Naive thymus-derived CD4-positive, alpha-beta T cell (primary cell): ENCODE results near the gene HLA-DMA. TPM values are rescaled to one million over a fixed set of nuclear protein-coding genes. Genes with fewer than 3 reads are reported as not detected.

ENCODE experiments used
- ATAC-seq: fragments of 150-1000 bp; cut with Tn5 transposase; 2 replicates; pipeline ENCODE4 v1.10.0; 2021; ENCODE audit warnings: mild to moderate bottlenecking, moderate library complexity
- CTCF ChIA-PET: fragments of 350-600 bp; sonication (Branson Sonifier 250); formaldehyde crosslinking; loops from one replicate; lab custom pipeline; 2021; ENCODE audit warnings: antibody characterized with exemption; lab: Charles Lee
- POLR2A ChIA-PET: fragments of 350-600 bp; sonication (Branson Sonifier 250); formaldehyde crosslinking; loops from one replicate; lab custom pipeline; 2021; ENCODE audit warnings: antibody characterized with exemption, inconsistent platforms; lab: Charles Lee
- DNase-seq, 9 donors: peaks; one replicate each; pipeline versions ENCODE4 v3.0.0 to v3.0.0-alpha.2; 2020 to 2022; ENCODE audit warnings: mixed read lengths in 1 of 9
- H3K27ac ChIP-seq: one replicate; pipeline ENCODE4 v1.7.0; 2013; ENCODE audit warnings: mild to moderate bottlenecking, low read depth, low read length, moderate library complexity
- H3K27me3 ChIP-seq, 2 donors: one replicate each; pipeline ENCODE4 v1.7.0; 2013; ENCODE audit warnings: low read length in 2 of 2, mild to moderate bottlenecking in 2 of 2, moderate library complexity in 2 of 2; ENCODE audit not compliant: control insufficient read depth in 2 of 2, insufficient read depth in 2 of 2
- H3K36me3 ChIP-seq, 3 experiments: 1 replicate in 2 of 3; 2 replicates in 1 of 3; pipeline ENCODE4 v1.7.0; 2013; ENCODE audit warnings: low read length in 3 of 3, mild to moderate bottlenecking in 3 of 3, moderate library complexity in 1 of 3; ENCODE audit not compliant: insufficient read depth in 3 of 3, control insufficient read depth in 2 of 3
- H3K4me1 ChIP-seq, 2 donors: one replicate each; pipeline ENCODE4 v1.7.0; 2013; ENCODE audit warnings: low read length in 2 of 2, mild to moderate bottlenecking in 2 of 2, moderate library complexity in 1 of 2; ENCODE audit not compliant: control insufficient read depth in 2 of 2, insufficient read depth in 2 of 2
- H3K4me3 ChIP-seq: 2 replicates; pipeline ENCODE4 v1.7.0; 2013; ENCODE audit warnings: mild to moderate bottlenecking, low read length
- H3K9me3 ChIP-seq, 3 experiments: 1 replicate in 2 of 3; 2 replicates in 1 of 3; pipeline ENCODE4 v1.7.0; 2013; ENCODE audit warnings: low read length in 3 of 3; ENCODE audit not compliant: control insufficient read depth in 2 of 3
- H3K27ac Mint-ChIP-seq, 9 donors: one replicate each; pipeline ENCODE4 v1.8.0; 2020 to 2022; ENCODE audit warnings: mixed read lengths in 9 of 9, mild to moderate bottlenecking in 8 of 9, moderate library complexity in 5 of 9, inconsistent platforms in 2 of 9
- H3K27me3 Mint-ChIP-seq, 5 donors: one replicate each; pipeline ENCODE4 v1.8.0; 2021 to 2022; ENCODE audit warnings: mixed read lengths in 5 of 5, mild to moderate bottlenecking in 1 of 5
- H3K36me3 Mint-ChIP-seq, 5 donors: one replicate each; pipeline ENCODE4 v1.8.0; 2020 to 2022; ENCODE audit warnings: mixed read lengths in 5 of 5, mild to moderate bottlenecking in 3 of 5, inconsistent platforms in 1 of 5
- H3K4me1 Mint-ChIP-seq, 7 donors: one replicate each; pipeline ENCODE4 v1.8.0; 2020 to 2022; ENCODE audit warnings: mixed read lengths in 7 of 7, mild to moderate bottlenecking in 3 of 7, inconsistent platforms in 1 of 7
- H3K4me3 Mint-ChIP-seq, 10 donors: one replicate each; pipeline ENCODE4 v1.8.0; 2020 to 2022; ENCODE audit warnings: mild to moderate bottlenecking in 10 of 10, mixed read lengths in 10 of 10, moderate library complexity in 6 of 10, inconsistent platforms in 2 of 10
- H3K9me3 Mint-ChIP-seq, 11 donors: one replicate each; pipeline ENCODE4 v1.8.0; 2020 to 2022; ENCODE audit warnings: mixed read lengths in 11 of 11, mild to moderate bottlenecking in 4 of 11, inconsistent platforms in 1 of 11, moderate library complexity in 1 of 11
- intact Hi-C, 2 donors: fragments of 100-400 bp; cut with micrococcal nuclease; formaldehyde crosslinking; loops; one replicate each; pipeline ENCODE4 v1.15.1; 2023
- polyA plus RNA-seq, 2 donors: library from polyadenylated mRNA; unstranded; fragments of 300-500 nt; fragmentation: Illumina TruSeq; gene quantifications; one replicate each; pipeline ENCODE4 v1.2.3, GENCODE V29; 2021
- total RNA-seq, 6 experiments: library from RNA in 5 of 6; stranded (reverse) in 5 of 6; gene quantifications; 1 replicate in 5 of 6; 2 replicates in 1 of 6; pipeline ENCODE4 v1.2.3 and lab custom pipeline; 2021 to 2026

The HLA-DMA gene
- total and polyA plus RNA-seq, 7 experiments from 2014 or later, result 12.5 to 120 (median 25.6) TPM

GRCh38 chr6:32949113-32949512, 3.8 kb downstream of the HLA-DMA start:
- Mint-ChIP-seq H3K27ac (peak overlapping the region in 1 of 9 donors; percentile 33), H3K27me3 (no peaks in the 10 kb centered on the region), H3K9me3 (peaks cover 0 to 3% (median 0%) of the 10 kb centered on the region in 11 donors), H3K36me3 (peaks cover 0 to 13% (median 0%) of the 10 kb centered on the region in 5 donors), H3K4me1 (peaks cover 55 to 73% (median 64%) of the 10 kb centered on the region in 7 donors), H3K4me3 (peak overlapping the region in 1 of 10 donors; percentile 11)
- Histone ChIP-seq H3K4me1 (peaks cover 29 to 39% of the 10 kb centered on the region in 2 donors), H3K36me3 (no peaks in the 10 kb centered on the region), H3K27ac (no peak overlapping the region), H3K9me3 (no peaks in the 10 kb centered on the region), H3K27me3 (no peaks in the 10 kb centered on the region), H3K4me3 (no peak overlapping the region)
- POLR2A ChIA-PET, result interaction anchor here (1.4 to 13.5 kb wide), 3 partner anchors 9 to 26 kb away, joined by 3 to 638 read pairs (median 3); partner anchors contain the start of genes BRD2 and HLA-DMB
- DNase-seq (no peak), ATAC-seq (no peak)
- CTCF ChIA-PET, result interaction anchor here (0.6 to 13.5 kb wide), 5 partner anchors 7 to 738 kb away, joined by 3 to 411 read pairs (median 4); partner anchors contain the start of gene HLA-DMB
- intact Hi-C loops, result no loop called here

GRCh38 chr6:32947552-32948465, 5.1 kb downstream of the HLA-DMA start:
- Mint-ChIP-seq H3K27me3 (no peaks in the 10 kb centered on the region), H3K27ac (peak overlapping the region in 1 of 9 donors; percentile 47), H3K4me1 (peaks cover 54 to 73% (median 63%) of the 10 kb centered on the region in 7 donors), H3K36me3 (peaks cover 0 to 13% (median 0%) of the 10 kb centered on the region in 5 donors), H3K4me3 (no peak overlapping the region), H3K9me3 (peaks cover 0 to 3% (median 0%) of the 10 kb centered on the region in 11 donors)
- Histone ChIP-seq H3K27me3 (no peaks in the 10 kb centered on the region), H3K4me3 (no peak overlapping the region), H3K27ac (no peak overlapping the region), H3K4me1 (peaks cover 32 to 45% of the 10 kb centered on the region in 2 donors), H3K9me3 (no peaks in the 10 kb centered on the region), H3K36me3 (no peaks in the 10 kb centered on the region)
- CTCF ChIA-PET, result interaction anchor here (0.6 to 13.5 kb wide), 14 partner anchors 9 to 103 kb away, joined by 3 to 411 read pairs (median 4); partner anchors contain the start of genes BRD2 and HLA-DMB
- peak in 6 of 9 donors; percentile 19 to 54 (median 36) for DNase-seq
- intact Hi-C loops, result loop anchor here (1.0 kb wide), 2 partner anchors 15 to 63 kb away; no protein-coding TSS in a partner anchor
- peak; percentile 37 for ATAC-seq
- POLR2A ChIA-PET, result interaction anchor here (0.6 to 13.5 kb wide), 6 partner anchors 14 to 107 kb away, joined by 3 to 638 read pairs (median 4); partner anchors contain the start of gene BRD2

GRCh38 chr6:32946893-32947292, 6.0 kb downstream of the HLA-DMA start:
- POLR2A ChIA-PET, result interaction anchor here (0.6 to 13.5 kb wide), 4 partner anchors 13 to 102 kb away, joined by 3 to 638 read pairs (median 6); partner anchors contain the start of gene BRD2
- peak overlapping the region in 5 of 9 donors; percentile 3 to 97 (median 53) for H3K27ac Mint-ChIP-seq

GRCh38 chr6:32945953-32946352, 6.9 kb downstream of the HLA-DMA start:
- Histone ChIP-seq H3K27me3 (no peaks in the 10 kb centered on the region), H3K4me3 (no peak overlapping the region), H3K27ac (no peak overlapping the region), H3K36me3 (no peaks in the 10 kb centered on the region), H3K4me1 (peaks cover 46 to 54% of the 10 kb centered on the region in 2 donors), H3K9me3 (no peaks in the 10 kb centered on the region)
- Mint-ChIP-seq H3K27ac (peak overlapping the region in 7 of 9 donors; percentile 9 to 98 (median 96)), H3K4me3 (peak overlapping the region in 2 of 10 donors; percentile 54 to 90), H3K4me1 (peaks cover 63 to 83% (median 73%) of the 10 kb centered on the region in 7 donors), H3K9me3 (peaks cover 0 to 3% (median 0%) of the 10 kb centered on the region in 11 donors), H3K27me3 (no peaks in the 10 kb centered on the region), H3K36me3 (peaks cover 0 to 12% (median 0%) of the 10 kb centered on the region in 5 donors)
- ChIA-PET CTCF (no interaction called here), POLR2A (no interaction called here)
- ATAC-seq (no peak), DNase-seq (no peak)
- intact Hi-C loops, result no loop called here

More at GRCh38 chr6:32946893-32947292, 6.0 kb downstream of the HLA-DMA start:
- H3K9me3 ChIP-seq, result no peaks in the 10 kb centered on the region
- Mint-ChIP-seq H3K4me1 (peaks cover 54 to 74% (median 64%) of the 10 kb centered on the region in 7 donors), H3K4me3 (no peak overlapping the region), H3K27me3 (no peaks in the 10 kb centered on the region), H3K9me3 (peaks cover 0 to 3% (median 0%) of the 10 kb centered on the region in 11 donors), H3K36me3 (peaks cover 0 to 12% (median 0%) of the 10 kb centered on the region in 5 donors)
- CTCF ChIA-PET, result interaction anchor here (0.6 to 13.5 kb wide), 7 partner anchors 9 to 102 kb away, joined by 3 to 411 read pairs (median 6); partner anchors contain the start of gene HLA-DMB
- ATAC-seq, result no peak
- H3K4me3 ChIP-seq, result no peak overlapping the region
- intact Hi-C loops, result loop anchor here (1.0 kb wide), 2 partner anchors 14 to 62 kb away; no protein-coding TSS in a partner anchor
- no peaks in the 10 kb centered on the region for H3K36me3 ChIP-seq
- no peak overlapping the region for H3K27ac ChIP-seq
- peaks cover 38 to 50% of the 10 kb centered on the region in 2 donors for H3K4me1 ChIP-seq
- DNase-seq, result no peak
- no peaks in the 10 kb centered on the region for H3K27me3 ChIP-seq

- H3K4me3 Mint-ChIP-seq, result peak overlapping the region in 7 of 10 donors; percentile 11 to 90 (median 54)
- peak overlapping the region; percentile 14 for H3K27ac ChIP-seq
- H3K4me1 ChIP-seq, result peaks cover 49 to 56% of the 10 kb centered on the region in 2 donors
- no peaks in the 10 kb centered on the region for H3K9me3 ChIP-seq
- H3K36me3 Mint-ChIP-seq, result peaks cover 0 to 11% (median 0%) of the 10 kb centered on the region in 5 donors
- intact Hi-C loops, result no loop called here
- H3K9me3 Mint-ChIP-seq, result peaks cover 0 to 3% (median 0%) of the 10 kb centered on the region in 11 donors
- H3K4me1 Mint-ChIP-seq, result peaks cover 63 to 86% (median 74%) of the 10 kb centered on the region in 7 donors
- no peak overlapping the region for H3K4me3 ChIP-seq
- peak overlapping the region; percentile 10 to 98 (median 97) for H3K27ac Mint-ChIP-seq
- no peaks in the 10 kb centered on the region for H3K27me3 ChIP-seq
- no peaks in the 10 kb centered on the region for H3K27me3 Mint-ChIP-seq
- no peaks in the 10 kb centered on the region for H3K36me3 ChIP-seq
- ChIA-PET CTCF (interaction anchor here (0.7 to 15.9 kb wide), 10 partner anchors 8 to 107 kb away, joined by 3 to 411 read pairs (median 9); partner anchors contain the start of genes HLA-DMA, PSMB9, TAP1 and TAP2), POLR2A (interaction anchor here (0.9 to 14.8 kb wide), 8 partner anchors 8 to 104 kb away, joined by 3 to 614 read pairs (median 7); partner anchors contain the start of genes BRD2 and HLA-DMA)
- DNase-seq, result peak in 1 of 9 donors; percentile 16
- ATAC-seq, result peak; percentile 39
These were observed 7.7 kb downstream of the HLA-DMA start for GRCh38 chr6:32945108-32945760.
